Epithelial cell of proximal tubule (primary cell): ENCODE data around the gene GLDC. TPM values are rescaled to one million over a fixed set of nuclear protein-coding genes. Genes with fewer than 3 reads are reported as not detected.
A peak's percentile ranks its signal among the peaks of the same experiment; 100 is the strongest.
"Not testable (repeated sequence)": the region's sequence is repeated elsewhere in the genome, so short reads cannot be mapped to it uniquely, and the experiment has no call there.

Source experiments
- DNase-seq: peaks from one replicate; pipeline ENCODE4 v3.0.0-alpha.2; 2011; ENCODE audit warnings: low read depth
- H3K4me3 ChIP-seq: 2 replicates; pipeline ENCODE4 v1.5.1; 2011; ENCODE audit warnings: low read depth, mild to moderate bottlenecking, low read length
- total RNA-seq: library from RNA; depleted of rRNA; stranded (reverse); fragments of >200 nt; gene quantifications from 2 replicates; pipeline ENCODE4 v1.2.3, GENCODE V29; 2015
- TF ChIP-seq, protein P1 (sequence below): conservative IDR thresholded peaks from 2 replicates; pipeline ENCODE4 v1.5.1; 2012; ENCODE audit warnings: low read depth, mild to moderate bottlenecking, low read length

Gene GLDC
- 58.2 and 68.8 TPM in 2 replicates for total RNA-seq

DNA sequence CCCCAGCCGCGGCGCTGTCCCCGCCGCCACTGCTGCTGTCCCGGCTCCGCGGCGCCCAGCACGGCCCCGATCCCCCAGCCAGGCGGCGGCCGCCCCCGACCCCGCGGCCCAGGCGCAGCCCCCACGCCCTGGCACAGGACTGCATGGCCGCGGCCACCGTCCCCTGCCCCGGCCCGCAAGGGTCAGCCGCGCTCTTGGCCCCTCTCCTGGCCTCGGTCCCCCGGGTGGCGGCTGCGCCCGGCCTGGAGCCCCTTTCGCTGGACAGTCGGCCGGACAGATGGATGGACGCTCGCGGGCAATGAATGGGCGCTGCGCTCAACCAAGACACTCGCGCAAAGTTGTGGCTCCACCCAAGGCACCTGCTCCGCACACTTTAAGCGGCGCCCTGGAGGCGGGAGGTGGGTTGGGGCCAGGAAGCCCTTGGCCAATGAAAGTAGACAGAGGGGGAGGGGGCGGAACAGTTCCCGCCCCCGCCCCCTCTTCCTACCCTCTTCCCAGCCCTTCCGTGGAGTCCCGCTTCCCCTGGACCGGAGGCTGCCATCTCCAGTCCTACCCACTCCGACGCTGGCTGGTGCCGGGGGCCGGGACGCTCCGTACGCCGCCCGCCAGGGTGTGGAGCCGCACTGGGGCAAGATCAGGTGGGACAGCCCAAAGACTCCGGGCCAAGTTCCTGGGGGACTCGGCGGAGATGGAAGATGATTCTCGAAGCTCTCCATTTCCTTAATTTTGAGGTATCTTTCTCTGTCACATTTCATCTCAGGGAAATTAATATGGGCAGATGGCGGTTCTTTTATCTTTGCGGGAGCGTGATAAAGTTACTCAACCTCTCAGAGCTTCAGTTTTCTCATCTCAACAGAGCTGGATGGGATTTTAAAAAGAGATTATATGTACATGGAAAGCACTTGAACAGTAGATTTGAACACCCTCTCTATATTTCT, at the start of gene GLDC:
Gene GLDC (minus strand): TSS at position 375 of the 938 bp plus-strand sequence. CDS start 230 bp downstream, at position 145.
- DNase-seq = no peak
- TF ChIP-seq, protein P1, sequence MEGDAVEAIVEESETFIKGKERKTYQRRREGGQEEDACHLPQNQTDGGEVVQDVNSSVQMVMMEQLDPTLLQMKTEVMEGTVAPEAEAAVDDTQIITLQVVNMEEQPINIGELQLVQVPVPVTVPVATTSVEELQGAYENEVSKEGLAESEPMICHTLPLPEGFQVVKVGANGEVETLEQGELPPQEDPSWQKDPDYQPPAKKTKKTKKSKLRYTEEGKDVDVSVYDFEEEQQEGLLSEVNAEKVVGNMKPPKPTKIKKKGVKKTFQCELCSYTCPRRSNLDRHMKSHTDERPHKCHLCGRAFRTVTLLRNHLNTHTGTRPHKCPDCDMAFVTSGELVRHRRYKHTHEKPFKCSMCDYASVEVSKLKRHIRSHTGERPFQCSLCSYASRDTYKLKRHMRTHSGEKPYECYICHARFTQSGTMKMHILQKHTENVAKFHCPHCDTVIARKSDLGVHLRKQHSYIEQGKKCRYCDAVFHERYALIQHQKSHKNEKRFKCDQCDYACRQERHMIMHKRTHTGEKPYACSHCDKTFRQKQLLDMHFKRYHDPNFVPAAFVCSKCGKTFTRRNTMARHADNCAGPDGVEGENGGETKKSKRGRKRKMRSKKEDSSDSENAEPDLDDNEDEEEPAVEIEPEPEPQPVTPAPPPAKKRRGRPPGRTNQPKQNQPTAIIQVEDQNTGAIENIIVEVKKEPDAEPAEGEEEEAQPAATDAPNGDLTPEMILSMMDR = no peak
- H3K4me3 ChIP-seq = peak within 1 kb of the TSS; percentile 71

DNA sequence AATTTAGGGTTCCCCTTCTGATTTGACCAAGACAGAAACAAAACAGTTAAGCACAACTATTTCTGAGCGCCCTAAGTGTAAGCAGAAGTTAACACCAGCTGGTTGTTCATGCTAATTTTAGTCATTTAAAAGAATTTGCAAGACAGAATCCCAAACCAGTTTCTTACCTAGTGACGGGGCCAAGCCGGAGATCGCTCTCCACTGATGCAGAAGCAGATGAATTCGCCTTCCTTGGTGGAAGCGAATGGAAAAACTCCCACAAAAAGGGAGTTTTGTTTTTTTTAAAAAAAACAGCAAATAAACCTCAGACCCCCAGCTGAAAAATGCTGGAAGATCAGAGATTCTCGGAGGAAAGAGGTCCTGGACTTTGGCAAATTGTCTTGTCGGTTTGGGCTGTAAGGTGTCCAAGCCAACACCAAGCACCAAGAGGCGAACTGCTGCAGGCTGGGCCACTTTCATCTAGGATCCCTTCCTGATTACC, 47.4 kb upstream of the GLDC start:
- no peak for DNase-seq
- H3K4me3 ChIP-seq = no peak overlapping the region
- TF ChIP-seq, protein P1 = no peak

DNA sequence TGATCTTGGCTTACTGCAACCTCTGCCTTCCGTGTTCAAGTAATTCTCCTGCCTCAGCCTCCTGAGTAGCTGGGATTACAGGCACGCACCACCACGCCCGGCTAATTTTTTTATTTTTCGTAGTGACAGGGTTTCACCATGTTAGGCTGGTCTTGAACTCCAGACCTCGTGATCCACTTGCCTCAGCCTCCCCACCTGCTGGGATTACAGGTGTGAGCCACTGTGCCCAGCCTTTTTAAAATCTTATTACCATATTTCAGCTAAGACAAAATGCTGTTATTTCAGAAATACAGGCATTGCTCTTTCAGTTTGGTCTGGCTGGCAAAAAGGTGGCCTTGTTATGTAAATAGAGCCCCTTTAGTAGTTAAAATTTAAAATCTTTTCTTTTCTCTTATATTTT, 46.9 kb upstream of the GLDC start:
- H3K4me3 ChIP-seq = no peak overlapping the region
- no peak for DNase-seq
- TF ChIP-seq, protein P1 = no peak

DNA sequence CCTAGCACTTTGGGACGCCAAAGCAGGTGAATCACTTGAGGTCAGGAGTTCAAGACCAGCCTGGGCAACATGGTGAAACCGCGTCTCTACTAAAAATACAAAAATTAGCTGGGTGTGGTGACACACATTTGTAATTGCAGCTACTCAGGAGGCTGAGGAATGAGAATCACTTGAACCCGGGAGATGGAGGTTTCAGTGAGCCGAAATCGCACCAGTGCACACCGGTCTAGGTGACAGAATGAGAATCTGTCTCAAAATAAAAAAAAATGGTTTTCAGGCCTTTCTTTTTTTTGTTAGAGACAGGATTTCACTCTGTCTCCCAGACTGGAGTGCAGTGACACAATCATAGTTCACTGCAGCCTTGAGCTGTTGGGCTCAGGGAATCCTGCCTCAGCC, 45.1 kb upstream of the GLDC start:
- DNase-seq = not testable (repeated sequence)

DNA sequence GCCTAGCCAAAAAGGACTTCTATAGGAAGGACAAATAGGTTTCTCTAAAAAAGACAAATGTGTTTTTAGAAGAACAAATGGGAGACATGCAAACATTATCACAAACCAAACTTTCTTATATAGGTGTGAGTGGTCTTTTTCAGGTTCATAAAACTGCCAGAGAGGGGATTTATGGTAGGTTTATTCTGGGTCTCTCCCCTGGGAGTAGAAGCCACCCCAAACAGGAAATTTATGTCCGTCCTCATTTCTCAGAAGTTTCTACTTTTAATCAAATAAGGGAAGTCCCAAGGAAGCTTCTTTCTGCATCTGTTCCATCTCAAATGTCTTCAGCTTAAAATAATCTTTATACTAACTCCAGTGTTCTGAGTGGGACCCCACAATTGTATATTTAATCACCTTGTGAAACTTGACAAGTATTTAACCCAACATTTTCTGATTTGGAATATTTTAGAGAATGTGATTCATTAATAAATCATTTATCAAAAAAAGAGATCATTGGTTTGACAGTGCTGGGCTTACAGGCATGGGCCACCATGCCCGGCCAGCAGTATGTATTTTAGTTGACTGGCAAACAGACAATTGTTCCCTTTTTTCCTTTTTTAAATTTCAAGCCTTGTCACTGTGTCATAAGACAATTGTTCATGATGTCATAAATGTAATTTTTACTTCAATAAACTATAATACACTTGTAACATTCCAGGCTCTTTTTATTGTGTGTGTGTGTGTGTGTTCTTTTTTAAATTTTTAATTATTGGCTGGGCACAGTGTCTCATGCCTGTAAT, 44.6 kb upstream of the GLDC start:
- TF ChIP-seq, protein P1 = no peak
- no peak overlapping the region for H3K4me3 ChIP-seq
- no peak for DNase-seq

More for the DNA sequence above, 45.1 kb upstream of the GLDC start:
- not testable (repeated sequence) for H3K4me3 ChIP-seq

DNA sequence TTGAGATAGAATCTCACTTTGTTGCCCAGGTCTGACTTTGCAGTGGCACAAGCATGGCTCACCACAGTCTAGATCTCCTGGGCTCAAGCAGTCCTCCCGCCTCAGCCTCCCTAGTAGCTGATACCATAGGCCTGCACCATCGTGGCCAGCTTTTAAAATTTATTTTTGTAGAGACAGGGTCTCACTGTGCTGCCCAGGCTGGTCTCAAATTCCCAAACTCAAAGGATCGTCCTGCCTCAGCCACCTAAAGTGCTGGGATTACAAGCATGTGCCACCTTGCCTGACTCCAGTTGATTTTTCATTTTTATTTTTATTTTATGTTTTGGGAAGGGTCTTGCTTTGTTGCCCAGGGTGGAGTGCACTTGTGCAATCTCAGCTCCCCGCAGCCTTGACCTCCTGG, 41.7 kb upstream of the GLDC start:
- no peak for DNase-seq
- no peak overlapping the region for H3K4me3 ChIP-seq
- TF ChIP-seq, protein P1 = no peak

DNA sequence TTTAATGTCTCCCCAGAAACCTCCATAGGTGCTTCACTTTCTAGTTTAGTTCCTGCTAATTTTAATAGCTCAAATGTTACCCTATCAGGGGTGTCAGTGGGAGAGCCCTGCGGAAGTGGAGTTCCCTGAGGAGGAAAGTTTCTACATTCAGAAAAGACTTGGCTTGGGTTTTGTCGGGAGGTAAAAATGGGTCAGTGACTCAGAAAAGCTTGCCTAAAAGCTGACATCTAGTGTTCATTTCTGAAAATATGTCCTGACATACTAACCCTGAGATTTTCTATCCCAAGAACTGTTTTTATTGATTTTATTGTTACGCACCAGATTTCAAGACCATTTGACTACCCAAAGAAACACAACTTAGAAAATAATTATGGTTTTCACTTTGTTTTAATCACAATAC, 40.9 kb upstream of the GLDC start:
- DNase-seq = no peak
- H3K4me3 ChIP-seq = no peak overlapping the region
- TF ChIP-seq, protein P1 = peak; percentile 45
